GM21529 (cell line): ENCODE results near the gene PHLDA1.

Experiments
- ATAC-seq: cut with Tn5 transposase; IDR thresholded peaks from one replicate; pipeline ENCODE4 v1.9.1; 2021; ENCODE audit not compliant: unreplicated experiment

Gene PHLDA1

DNA sequence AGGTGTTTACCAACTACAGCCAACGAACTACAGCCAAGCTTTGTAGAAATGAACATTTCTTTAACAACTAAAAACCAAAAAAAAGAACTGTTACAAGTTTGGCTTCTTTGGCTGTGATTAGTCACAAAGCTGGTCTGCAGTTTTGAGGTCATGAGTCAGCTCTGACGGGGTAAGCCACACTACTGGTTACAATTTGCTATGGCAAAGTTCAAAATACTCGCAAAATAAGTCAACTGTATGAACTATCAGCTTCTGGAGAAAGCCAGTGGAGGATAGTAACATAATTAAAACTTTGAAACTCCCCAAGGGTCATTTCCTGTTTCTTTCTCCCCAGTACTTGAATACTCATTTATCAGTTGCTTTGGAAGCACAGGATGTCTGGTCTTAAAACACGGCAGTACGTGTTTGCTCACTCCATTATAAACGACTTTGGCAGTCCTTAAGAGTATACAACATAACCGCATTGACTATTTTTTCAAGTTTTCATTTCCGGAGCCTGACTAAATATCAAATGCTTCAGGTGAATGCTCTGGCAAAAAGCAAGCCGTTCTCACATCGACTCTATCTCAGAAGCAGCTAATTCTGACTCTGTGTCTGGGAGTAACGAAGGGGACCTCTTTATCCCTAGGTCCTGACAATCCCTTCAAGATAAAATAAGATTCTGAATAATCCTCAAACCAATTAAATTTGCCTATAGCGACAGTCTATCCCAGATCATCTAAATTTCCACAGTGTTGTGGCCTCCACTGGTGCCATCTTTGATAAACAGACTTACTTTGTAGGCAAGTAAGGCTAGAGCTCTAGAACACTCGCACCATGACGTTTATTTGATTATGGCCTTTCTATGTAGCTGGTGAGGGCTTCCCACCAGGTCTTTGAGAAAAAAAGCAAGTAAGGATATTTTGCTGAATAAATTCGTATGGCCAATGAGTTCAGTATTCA is 10.6 kb downstream of the PHLDA1 start:
- ATAC-seq: peak; percentile 45

GRCh38 chr12:76020281-76020680 is 11.3 kb downstream of the PHLDA1 start:
- no peak for ATAC-seq

DNA sequence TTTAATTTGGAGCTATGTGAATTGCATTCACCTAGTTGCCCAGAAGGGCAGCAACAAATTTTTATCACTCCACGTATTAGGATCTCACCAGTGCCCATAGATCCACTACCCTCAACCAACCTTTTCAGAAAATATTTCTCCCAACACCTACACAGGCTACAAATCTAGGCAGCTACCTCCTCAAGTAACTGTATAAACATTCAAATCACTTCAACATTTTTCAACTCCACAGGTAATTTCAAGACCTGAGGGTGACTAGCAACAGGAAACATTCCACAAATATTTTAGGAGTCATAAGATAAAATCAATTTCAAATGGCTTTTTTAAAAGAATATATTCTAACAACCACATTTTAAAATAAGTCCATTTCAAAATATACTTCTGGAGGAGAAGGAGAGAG is 12.9 kb downstream of the PHLDA1 start:
- ATAC-seq: no peak

DNA sequence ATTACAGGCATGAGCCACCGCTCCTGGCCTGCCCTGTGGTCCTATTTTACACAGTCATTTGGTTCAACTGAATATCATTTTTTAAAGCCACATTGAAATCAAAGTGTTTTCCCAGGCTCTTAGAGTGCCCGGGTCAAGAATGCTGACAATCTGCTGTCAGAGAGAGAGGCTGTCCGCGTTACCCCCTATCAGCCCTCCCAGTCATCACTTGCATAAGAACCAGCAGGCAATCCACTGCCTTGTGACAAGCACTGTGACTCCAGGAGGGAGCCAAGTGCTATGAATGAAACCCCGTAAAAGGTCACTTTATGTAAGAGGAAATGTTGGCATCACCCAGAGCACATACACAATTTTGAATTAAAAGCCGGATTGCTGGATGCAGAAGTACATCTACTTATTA is 13.5 kb downstream of the PHLDA1 start:
- ATAC-seq: no peak

- ATAC-seq: no peak
Measured at GRCh38 chr12:76014007-76014406, 17.6 kb downstream of the PHLDA1 start.

- ATAC-seq: no peak
Measured at GRCh38 chr12:76013603-76014002, 18.0 kb downstream of the PHLDA1 start.

DNA sequence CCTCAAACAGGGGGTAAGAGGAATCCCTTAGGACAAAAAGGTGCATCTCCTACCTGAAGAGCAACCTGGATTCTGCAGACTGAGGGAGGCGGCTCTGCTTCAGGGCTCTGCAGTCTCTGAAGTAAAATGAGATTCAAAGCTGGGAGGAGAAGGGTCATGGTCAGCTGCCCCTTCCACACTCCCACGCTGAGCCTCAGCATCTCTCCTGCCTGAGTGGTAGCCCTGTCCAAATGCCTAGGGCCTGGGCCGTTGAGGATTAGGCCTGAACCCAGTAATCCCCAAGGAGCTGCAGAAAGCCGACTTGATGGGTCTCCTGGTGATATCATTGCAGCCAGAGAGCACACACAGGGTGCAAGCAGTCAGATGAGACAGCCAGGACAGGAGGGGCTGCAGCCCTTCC is 18.9 kb downstream of the PHLDA1 start:
- ATAC-seq: no peak

DNA sequence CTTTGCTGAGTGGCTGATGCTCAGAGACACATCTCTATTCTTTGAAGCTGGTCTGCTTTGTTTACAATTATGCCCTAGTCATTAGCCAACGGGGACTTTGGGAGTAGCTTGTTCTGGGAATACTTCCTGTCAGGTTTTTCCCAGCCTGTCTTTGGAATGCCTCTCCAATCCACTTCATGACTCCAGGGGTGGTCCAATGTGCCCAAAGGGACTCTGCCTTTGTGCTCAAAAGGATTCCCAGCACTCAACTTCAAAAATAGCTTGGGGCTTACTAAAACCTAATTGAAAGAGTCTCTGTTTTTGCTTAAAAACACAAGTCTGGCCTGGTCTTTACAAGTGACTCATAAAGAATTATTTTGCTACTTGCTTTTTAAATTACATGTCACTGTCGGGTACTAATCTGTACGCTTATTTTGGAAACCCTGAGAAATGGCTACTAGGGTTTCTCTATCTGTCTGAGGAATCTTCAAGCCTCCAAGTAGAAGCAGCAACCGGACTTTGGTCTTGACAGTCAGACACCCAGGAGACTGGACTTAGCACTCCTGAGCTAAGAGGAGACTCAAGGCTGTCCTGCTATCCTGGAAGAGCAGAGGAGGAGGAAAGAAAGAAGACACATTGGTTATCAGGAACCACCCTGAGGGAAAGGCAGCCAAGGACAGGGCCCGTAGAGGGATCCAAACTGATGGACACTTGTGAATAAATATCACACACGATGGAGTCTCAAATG is 20.7 kb downstream of the PHLDA1 start:
- ATAC-seq: no peak

DNA sequence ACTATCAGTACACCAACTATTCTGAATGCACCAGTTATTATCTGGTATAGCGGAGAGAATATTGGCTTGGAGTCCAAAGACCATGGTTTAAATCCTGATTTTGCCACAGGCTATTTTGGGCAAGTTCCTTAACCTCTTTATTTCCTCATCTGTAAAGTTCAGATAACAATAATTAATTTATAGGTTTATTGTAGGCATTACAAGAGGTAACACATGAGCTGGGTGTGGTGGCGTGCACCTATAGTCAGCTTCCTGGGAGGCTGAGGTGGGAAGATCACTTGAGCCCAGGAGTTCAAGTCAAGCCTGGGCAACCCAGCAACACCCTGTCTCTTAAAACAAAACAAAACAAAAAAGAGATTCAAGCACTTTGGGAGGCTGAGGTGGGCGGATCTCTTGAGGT is 23.1 kb downstream of the PHLDA1 start:
- ATAC-seq: no peak

DNA sequence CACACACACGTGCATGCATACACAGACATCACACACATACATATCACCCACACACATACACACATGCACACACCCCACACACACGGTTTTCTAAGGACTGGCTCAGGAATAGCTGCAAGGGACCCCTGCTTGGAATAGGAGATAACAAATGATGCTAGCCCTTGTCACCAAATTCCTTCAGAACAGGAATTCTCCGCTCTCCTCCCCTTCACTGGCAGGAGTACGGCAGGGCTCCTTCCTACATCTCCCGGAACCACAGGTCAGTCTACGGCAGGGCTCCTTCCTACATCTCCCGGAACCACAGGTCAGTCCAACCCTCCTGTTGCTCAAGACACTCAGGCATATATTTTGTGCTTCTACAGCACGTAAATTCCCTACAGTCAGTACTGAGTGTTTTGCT is 23.9 kb downstream of the PHLDA1 start:
- ATAC-seq: no peak

DNA sequence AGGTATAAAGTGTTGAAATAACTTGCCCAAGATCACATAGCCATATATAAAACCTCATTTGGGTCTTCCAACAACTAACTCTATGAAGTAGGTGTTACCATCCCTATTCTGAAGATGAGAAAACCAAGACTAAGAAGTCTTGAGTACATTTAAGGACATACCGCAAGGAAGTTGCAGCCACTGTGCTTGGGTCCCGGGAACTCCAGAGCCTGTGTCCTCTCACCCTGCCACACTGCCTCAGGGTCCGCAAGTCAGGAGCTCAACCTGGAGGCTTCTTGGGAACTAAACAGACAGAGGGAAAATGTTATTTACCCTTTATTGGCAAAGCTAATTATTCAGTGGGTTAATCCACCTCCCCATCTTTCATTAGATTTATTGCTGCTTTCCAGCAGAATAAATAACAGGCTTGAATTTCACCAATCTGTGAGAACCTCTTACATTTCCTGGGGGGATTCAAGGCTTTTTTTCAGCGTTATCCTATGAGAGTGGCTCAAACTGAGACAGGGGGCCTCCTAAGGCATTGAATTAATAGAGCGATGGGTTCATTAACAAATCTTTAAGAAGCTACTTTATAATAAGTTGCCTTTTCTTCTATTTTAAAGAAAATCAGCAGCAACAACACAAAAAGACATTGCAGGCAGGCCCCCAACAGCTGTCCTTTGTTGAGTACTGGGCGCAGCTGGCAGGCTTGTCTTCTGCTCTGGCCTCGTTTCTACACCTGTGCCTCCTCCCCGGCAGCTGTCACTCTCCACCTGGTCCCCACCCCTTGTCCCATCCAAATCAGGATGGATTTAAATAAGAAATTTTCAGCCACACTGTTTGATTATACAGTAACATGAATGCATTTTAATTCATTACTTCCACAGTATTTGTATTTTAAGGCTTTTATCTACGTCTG is 25.3 kb downstream of the PHLDA1 start:
- no peak for ATAC-seq

GRCh38 chr12:76003355-76003638 is 28.3 kb downstream of the PHLDA1 start:
- ATAC-seq: no peak

- ATAC-seq: no peak
Measured at GRCh38 chr12:76002598-76003354, 28.8 kb downstream of the PHLDA1 start.

DNA sequence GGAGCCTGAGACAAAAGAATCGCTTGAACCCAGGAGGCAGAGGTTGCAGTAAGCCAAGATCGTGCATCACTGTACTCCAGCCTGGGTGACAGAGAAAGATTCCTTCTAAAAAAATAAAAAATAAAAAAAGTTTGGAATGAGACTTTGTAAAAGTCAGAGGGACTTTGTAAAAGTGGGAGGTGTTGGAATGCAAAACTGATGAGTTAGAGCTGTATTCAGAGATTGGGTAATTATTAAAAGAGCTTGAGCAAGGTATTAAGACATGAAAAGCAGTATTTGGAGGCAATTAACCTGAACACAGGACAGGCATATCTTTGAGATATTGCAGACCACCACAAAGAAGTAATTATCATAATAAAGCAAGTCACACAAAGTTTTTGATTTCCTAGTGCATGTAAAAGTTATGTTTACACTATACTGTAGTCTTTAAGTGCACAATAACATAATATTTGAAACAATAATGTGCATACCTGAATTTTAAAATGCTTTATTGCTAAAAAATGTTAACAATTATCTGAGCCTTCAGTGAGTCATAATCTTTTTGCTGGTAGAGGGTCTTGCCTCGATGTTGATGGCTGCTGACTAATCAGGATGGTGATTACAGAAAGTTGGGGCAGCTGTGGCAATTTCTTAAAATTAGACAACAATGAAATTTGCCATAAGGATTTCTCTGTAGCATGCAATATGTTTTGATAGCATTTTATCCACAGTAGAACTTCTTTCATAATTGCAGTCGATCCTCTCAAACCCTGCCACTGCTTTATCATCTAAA is 33.1 kb downstream of the PHLDA1 start:
- ATAC-seq: no peak

- no peak for ATAC-seq
Measured at GRCh38 chr12:75997658-75998057, 33.9 kb downstream of the PHLDA1 start.

DNA sequence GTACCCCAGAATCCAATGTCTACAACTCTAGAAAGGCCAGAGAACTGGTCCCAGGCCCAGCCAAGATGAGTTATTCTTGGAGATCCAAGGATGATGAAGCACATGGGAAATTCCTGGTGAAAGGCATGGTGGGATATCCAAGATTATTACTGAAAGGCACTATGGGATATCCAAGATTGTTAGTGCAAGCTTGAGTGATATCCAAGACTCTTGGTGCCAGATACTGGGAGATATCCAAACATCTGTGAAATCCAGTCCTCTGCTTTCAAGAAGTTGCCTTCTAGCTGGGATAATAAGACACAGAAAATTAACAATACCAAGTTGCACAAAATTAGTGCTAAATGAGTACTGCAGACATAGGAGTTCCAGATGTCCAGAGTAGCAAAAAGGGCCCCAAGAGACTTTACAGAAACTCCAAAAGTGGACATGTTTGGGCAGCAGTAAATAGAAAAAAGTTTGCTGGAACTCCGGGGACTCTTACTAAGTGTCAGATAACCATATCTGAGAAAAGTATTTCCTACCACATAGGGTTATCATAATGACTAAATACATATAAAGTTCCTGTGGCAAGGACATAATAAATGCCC is 34.6 kb downstream of the PHLDA1 start:
- ATAC-seq: no peak

GRCh38 chr12:75995691-75996090 is 35.9 kb downstream of the PHLDA1 start:
- no peak for ATAC-seq

- ATAC-seq: no peak
Measured at GRCh38 chr12:75994069-75994740, 37.4 kb downstream of the PHLDA1 start.

DNA sequence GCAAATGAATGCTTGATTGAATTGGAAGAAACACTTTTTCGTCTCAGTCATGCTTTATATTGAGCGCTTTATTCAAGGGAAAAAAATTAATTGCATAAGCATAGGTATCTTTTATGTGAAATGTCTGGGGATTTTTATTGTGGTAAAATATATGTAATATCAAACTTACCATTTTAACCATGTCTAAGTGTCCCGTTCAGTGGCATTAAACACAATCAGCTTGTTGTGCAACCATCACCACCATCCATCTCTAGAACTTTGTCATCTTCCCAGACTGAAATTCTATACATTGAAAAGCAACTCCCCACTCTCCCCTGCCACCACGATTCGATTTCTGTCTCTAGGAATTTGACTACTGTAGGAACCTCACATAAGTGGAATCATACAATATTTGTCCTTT is 39.8 kb downstream of the PHLDA1 start:
- no peak for ATAC-seq
